GM08714 (cell line): Measurements from ENCODE around the gene HIGD1C.
"Not testable (repeated sequence)": the region's sequence is repeated elsewhere in the genome, so short reads cannot be mapped to it uniquely, and the experiment has no call there.

Experiments used
- H3K4me3 ChIP-seq: fragments of 200-500 bp; sonication (Bioruptor generic); 2 replicates; pipeline ENCODE4 v1.5.1; 2014; ENCODE audit warnings: mild to moderate bottlenecking, low read length, inconsistent platforms
- ZNF274 ChIP-seq: IDR thresholded peaks from 2 replicates; pipeline ENCODE4 v1.6.1; 2012; ENCODE audit warnings: mild to moderate bottlenecking, low read depth, low read length

The HIGD1C gene

DNA sequence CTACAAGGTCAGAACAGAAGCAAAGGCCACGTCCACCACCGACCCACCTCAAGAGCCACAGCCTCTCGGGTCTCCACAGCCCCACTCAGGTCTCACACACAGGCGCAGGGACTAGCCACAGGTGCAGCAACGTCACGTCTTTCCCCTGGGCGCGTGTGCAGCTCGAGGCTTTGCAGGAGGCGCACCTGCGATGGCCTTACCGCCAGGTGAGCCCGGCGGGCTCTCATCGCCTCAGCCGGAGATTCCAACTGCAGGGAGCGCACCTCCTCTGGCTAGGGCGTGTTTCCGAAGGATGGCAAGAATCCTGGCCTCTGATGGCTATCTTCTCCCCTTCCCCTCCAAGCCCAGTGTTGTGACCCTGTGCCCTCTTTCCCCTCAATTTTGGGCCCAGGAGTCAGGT, at the start of gene HIGD1C:
HIGD1C (plus strand) TSS at position 35 of the 400 bp plus-strand sequence. CDS start 1,455 bp downstream, outside the sequence.
- no peak within 1 kb of the TSS for H3K4me3 ChIP-seq
- no peak for TF ChIP-seq ZNF274

DNA sequence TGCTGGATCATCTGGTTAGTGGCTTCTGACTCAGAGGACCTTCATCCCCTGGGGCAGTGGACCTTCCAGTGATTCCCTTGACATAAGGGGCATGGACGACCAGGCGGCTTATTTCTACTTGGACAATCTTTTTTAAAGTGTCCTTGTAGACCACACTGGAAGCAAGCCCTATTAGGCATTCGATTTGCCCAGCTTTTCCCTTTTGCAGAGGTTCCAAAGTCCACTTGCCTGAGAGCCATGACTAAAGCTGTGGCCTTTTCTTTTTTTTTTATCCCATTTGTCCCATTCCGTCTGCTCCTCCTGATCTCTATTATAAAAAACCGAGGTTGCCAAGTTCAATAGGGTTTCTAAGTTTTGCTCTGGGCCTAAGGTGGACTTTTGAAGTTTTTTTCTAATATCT, 43.9 kb upstream of the HIGD1C start:
- H3K4me3 ChIP-seq, result not testable (repeated sequence)

DNA sequence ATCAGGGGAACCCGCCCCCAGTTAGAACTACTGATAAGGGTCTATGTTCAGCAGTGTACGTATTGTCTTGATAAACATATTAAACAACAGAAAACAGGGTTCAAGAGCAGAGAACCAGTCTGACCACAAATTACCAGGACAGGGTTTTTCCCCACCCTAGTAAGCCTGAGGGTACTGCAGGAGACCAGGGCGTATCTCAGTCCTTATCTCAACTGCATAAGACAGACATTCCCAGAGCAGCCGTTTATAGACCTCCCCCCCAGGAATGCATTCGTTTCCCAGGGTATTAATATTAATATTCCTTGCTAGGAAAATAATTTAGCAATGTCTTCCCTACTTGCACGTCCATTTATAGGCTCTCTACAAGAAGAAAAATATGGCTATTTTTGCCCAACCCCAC, 40.0 kb upstream of the HIGD1C start:
- not testable (repeated sequence) for H3K4me3 ChIP-seq

- no peak for TF ChIP-seq ZNF274
- no peak overlapping the region for H3K4me3 ChIP-seq
These were observed 39.1 kb upstream of the HIGD1C start for GRCh38 chr12:50913224-50913623.

DNA sequence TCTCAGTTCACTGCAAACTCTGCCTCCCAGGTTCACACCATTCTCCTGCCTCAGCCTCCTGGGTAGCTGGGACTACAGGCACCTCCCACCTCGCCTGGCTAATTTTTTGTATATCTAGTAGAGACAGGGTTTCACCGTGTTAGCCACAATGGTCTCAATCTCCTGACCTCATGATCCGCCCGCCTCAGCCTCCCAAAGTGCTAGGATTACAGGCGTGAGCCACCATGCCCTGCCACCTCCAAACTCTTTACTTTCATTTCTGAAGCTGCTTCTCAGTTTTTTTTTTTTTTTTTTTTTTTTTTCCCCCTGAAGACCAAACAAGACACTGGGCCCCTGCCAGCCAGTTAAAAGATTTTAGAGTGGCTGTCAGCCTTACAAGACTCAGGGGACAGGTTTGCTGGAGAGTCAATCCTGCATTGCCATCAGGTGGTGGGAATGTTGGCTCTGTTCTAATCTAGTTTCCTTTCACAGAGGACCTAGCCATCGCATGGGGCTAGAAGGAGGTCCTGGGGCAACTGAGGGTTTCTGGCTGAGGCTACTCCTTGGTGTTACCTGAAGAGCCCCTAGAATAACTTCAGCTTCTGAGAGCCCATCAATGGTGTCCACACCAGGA, 37.4 kb upstream of the HIGD1C start:
- H3K4me3 ChIP-seq, result no peak overlapping the region
- TF ChIP-seq ZNF274, result no peak

- TF ChIP-seq ZNF274, result no peak
- H3K4me3 ChIP-seq, result no peak overlapping the region
These were observed 36.1 kb upstream of the HIGD1C start for GRCh38 chr12:50916292-50916691.

DNA sequence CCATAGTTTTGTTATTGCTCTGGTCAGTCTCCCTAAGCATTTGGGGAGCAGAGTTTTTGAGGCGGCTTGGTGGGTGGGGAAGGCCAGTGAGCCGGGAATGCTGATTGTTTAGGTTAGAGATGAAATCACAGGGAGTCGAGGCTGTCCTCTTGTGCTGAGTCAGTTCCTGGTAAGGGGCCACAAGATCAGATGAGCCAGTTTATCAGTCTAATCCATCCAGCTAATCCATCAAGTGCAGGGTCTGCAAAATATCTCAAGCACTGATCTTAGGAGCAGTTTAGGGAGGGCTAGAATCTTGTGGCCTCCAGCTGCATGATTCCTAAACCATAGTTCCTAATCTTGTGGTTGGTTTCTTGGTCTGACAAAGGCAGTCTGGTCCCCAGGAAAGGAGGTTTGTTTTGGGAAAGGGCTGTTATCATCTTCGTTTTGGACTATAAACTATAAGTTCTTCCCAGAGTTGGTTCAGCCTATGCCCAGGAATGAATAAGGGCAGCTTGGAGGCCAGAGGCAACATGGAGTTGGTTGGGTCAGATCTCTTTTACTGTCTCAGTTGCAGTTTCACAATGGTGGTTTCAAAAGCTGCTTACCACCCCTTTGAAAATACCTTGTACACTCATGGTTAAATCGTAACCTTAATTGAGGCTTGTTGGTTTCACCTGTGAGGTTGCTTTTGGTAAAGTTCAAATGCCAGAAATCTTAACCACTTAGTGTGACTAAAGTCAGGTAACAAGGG, 33.6 kb upstream of the HIGD1C start:
- no peak overlapping the region for H3K4me3 ChIP-seq
- no peak for TF ChIP-seq ZNF274

DNA sequence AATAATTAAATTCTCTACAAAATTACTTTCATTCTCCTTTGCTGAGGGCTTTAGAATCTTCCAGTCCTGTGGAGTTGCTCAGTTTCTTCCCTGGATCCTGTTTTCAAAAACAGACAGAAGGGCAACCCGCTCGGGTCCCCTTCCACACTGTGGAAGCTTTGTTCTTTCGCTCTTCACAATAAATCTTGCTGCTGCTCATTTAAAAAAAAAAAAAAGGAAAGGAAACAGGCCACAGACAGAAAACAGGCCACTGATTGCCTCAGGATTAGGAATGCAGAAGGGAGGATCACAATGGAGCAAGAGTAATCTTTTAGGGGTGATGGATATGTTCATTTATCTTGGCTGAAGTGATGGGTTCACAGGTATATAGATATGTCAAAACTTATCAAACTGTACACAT, 29.5 kb upstream of the HIGD1C start:
- no peak for TF ChIP-seq ZNF274
- H3K4me3 ChIP-seq, result no peak overlapping the region

GRCh38 chr12:50923361-50924130, 28.8 kb upstream of the HIGD1C start:
- H3K4me3 ChIP-seq, result peak overlapping the region; percentile 28; the same call in 1 of the 2 replicates
- TF ChIP-seq ZNF274, result no peak

DNA sequence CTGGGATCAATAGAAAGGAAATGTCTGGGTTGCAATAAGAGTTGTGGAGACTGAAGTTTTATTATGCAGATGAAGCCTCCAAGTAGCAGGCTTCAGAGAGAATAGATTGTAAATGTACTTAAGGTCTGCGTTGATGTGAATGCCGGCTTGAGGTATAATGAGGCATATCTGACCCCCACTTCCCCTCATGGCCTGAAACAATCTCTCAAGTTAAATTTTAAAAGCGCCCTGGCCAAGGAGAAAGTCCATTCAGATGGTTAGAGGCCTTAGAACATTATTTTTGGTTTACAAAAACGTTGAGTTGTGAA, 28.3 kb upstream of the HIGD1C start:
- peak overlapping the region; percentile 27; the same call in 1 of the 2 replicates for H3K4me3 ChIP-seq
- no peak for TF ChIP-seq ZNF274

DNA sequence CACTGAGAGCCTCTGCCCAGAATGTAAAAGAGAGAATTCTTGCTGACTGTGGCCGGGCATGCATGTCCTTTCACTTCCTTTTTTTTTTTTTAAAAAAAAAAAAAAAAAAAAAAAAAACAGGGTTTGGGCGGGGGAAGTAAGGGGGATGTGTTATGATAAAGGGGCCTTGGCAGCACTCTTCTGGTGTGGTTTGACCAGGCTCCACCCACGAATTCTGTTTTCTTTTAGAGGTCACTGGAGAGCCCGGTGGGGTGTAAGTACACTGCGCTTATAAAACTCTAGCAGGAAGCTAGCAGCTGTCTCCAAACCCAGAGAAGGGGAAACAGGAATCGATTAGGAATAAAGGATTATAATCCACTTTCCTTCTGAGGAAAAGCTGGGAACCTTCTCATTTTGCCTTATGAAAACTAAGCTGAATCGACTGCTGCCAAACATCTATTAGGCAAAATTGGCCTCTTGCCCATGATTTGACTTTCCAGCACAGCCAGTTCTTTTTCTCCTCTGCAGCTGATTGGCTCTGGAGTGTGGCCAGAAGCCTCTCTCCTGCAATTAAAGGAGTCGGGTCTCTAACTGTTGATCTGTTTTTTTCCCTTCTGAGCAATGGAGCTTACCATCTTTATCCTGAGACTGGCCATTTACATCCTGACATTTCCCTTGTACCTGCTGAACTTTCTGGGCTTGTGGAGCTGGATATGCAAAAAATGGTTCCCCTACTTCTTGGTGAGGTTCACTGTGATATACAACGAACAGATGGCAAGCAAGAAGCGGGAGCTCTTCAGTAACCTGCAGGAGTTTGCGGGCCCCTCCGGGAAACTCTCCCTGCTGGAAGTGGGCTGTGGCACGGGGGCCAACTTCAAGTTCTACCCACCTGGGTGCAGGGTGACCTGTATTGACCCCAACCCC, 27.7 kb upstream of the HIGD1C start:
- H3K4me3 ChIP-seq, result peak overlapping the region; percentile 54
- no peak for TF ChIP-seq ZNF274

- peak overlapping the region; percentile 54 for H3K4me3 ChIP-seq
- no peak for TF ChIP-seq ZNF274
These were observed 27.0 kb upstream of the HIGD1C start for GRCh38 chr12:50925342-50925651.

- no peak for TF ChIP-seq ZNF274
- H3K4me3 ChIP-seq, result peak overlapping the region; percentile 54
These were observed 26.4 kb upstream of the HIGD1C start for GRCh38 chr12:50925920-50926319.

DNA sequence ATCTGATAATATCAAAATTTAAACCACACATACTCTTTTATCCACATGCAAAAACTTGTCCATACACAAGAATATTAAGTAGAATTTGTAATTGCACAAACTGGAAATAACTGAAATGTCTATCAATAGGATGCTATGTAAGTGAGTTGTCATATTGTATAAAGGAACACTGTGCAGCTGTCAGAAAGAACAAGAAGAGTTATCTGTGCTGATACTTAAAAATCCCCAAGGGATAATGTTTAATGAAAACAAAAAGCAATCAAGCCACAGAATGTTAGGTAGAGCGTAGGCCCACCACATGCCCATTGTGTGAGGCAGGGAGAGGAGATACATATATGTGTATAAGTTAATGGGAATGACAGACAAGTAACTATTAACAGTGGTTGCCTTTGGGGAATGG, 25.9 kb upstream of the HIGD1C start:
- no peak overlapping the region; the same call in 1 of the 2 replicates for H3K4me3 ChIP-seq
- TF ChIP-seq ZNF274, result no peak

DNA sequence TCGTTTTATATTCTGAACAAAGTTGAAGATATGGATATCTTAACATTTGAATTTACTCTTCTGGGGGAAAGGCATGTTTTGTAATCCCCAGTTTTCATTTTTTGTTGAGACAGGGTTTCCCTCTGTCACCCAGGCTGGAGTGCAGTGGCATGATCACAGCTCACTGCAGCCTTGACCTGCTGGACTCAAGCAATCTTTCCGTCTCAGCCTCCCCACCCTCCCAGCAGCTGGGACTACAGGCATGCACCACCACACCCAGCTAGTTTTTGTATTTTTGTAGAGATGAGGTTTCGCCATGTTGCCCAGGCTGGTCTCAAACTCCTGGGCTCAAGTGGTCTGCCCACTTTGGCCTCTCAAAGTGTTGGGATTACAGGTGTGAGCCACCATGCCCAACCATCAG, 25.4 kb upstream of the HIGD1C start:
- H3K4me3 ChIP-seq, result peak overlapping the region; percentile 11; the same call in 1 of the 2 replicates
